Hepatocyte (in vitro differentiated cells): ENCODE results near the gene RNF183.

ENCODE experiments used
- EZH2 ChIP-seq: fragments of 200-600 bp; sonication (generic); IDR thresholded peaks from 2 replicates; pipeline ENCODE4 v1.6.1; 2016; ENCODE audit warnings: antibody characterized with exemption, mild to moderate bottlenecking, borderline replicate concordance
- TF ChIP-seq, protein P1 (sequence below): fragments of 200-600 bp; sonication (generic); IDR thresholded peaks from 2 replicates; pipeline ENCODE4 v1.5.1; 2016; ENCODE audit warnings: antibody characterized with exemption, mild to moderate bottlenecking; ENCODE audit not compliant: poor library complexity

DNA sequence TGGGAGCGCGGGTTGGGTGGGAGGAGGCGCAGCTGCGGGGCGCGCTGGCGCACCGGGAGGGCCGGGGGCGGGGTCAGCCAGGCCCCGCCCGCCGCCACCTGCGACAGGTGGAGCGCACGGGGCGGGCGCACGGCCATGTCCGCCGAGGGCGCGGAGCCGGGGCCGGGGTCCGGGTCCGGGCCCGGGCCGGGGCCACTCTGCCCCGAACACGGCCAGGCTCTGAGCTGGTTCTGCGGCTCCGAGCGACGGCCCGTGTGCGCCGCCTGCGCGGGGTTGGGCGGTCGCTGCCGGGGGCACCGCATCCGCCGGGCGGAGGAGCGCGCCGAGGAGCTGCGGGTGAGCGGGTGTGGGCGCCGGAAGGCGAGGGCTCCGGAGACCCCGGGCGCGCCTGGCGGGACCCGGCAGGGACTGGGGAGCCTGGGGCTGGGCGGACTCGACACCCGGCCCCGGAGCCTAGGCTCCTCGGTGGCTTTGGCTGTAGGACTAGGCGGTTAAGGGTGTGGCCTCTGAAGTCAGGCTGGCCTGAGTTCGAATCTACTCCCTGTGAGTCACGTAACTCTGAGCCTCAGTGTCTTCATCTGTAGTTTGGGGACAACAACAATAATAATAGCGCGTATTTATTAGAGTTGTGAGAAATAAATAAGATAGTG, 46.4 kb upstream of the RNF183 start, which contains the start of gene BSPRY:
- TF ChIP-seq, protein P1, sequence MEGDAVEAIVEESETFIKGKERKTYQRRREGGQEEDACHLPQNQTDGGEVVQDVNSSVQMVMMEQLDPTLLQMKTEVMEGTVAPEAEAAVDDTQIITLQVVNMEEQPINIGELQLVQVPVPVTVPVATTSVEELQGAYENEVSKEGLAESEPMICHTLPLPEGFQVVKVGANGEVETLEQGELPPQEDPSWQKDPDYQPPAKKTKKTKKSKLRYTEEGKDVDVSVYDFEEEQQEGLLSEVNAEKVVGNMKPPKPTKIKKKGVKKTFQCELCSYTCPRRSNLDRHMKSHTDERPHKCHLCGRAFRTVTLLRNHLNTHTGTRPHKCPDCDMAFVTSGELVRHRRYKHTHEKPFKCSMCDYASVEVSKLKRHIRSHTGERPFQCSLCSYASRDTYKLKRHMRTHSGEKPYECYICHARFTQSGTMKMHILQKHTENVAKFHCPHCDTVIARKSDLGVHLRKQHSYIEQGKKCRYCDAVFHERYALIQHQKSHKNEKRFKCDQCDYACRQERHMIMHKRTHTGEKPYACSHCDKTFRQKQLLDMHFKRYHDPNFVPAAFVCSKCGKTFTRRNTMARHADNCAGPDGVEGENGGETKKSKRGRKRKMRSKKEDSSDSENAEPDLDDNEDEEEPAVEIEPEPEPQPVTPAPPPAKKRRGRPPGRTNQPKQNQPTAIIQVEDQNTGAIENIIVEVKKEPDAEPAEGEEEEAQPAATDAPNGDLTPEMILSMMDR, result no peak
- TF ChIP-seq EZH2, result peak; percentile 44
